ENCODE measurements around the gene NEURL1B. TPM values are rescaled to one million over a fixed set of nuclear protein-coding genes. Genes with fewer than 3 reads are reported as not detected.

The NEURL1B gene
- total and polyA plus RNA-seq, 10 of the 15 experiments (the other 5 are each of a cell fraction or from before 2014, with no cell fraction given): 0.04 to 0.28 (median 0.05) TPM; not detected in 4

GRCh38 chr5:172630986-172631385, 10.1 kb upstream of the NEURL1B start:
- POLR2A ChIA-PET: no interaction called here
- no peaks in the 10 kb centered on the region for H3K9me3 ChIP-seq (replicated peaks; ENCODE audit: control insufficient read depth, insufficient read depth, low read length)
- H3K27me3 ChIP-seq (replicated peaks in 1 of 2; ENCODE audit: control insufficient read depth in 2 of 2, insufficient read depth in 2 of 2, low read length in 1 of 2): peaks cover 0 to 3% of the 10 kb centered on the region in 2 experiments; a peak in 3 of 4 replicates
- H2AFZ ChIP-seq (ENCODE audit: control insufficient read depth, low read depth, low read length): no peak overlapping the region
- RAD21 ChIA-PET (ENCODE audit: unreplicated experiment): no interaction called here
- 21% methylated on average over 6 of the region's 6 CpGs for WGBS (ENCODE audit: insufficient coverage, insufficient replicate concordance, low lambda C conversion rate, missing lambda C conversion rate)
- H3K36me3 ChIP-seq (ENCODE audit: control insufficient read depth in 2 of 2, insufficient read depth in 2 of 2, low read length in 1 of 2): no peaks in the 10 kb centered on the region
- FAIRE-seq (no peak), DNase-seq (ENCODE audit: low read depth, low spot score) (no peak), ATAC-seq (no peak)
- intact Hi-C loops (cut with micrococcal nuclease; ENCODE audit: unreplicated experiment) (no loop called here), in situ Hi-C loops (cut with MboI) (no loop called here)
- H3K4me2 ChIP-seq (ENCODE audit: control insufficient read depth, insufficient read depth): no peak overlapping the region
- CTCF ChIA-PET: no interaction called here
- no peak overlapping the region for H3K4me3 ChIP-seq
- no TSS peak for BruUV-seq (replicated peaks)
- no peaks in the 10 kb centered on the region for H3K79me2 ChIP-seq (ENCODE audit: control insufficient read depth, insufficient read depth, low read length)
- H4K20me1 ChIP-seq (ENCODE audit: control insufficient read depth, insufficient read depth): no peaks in the 10 kb centered on the region
- SMC1A ChIA-PET (ENCODE audit: uncharacterized antibody, unreplicated experiment): no interaction called here
- H3K27ac ChIP-seq (ENCODE audit: control insufficient read depth, insufficient read depth): no peak overlapping the region
- no peaks in the 10 kb centered on the region for H3K4me1 ChIP-seq (ENCODE audit: control insufficient read depth, insufficient read depth, low read length)
- H3K9ac ChIP-seq (ENCODE audit: control insufficient read depth, insufficient read depth, low read length): no peak overlapping the region
- TF ChIP-seq RELB (IDR thresholded peaks at IDR 0.05; ENCODE audit: low read depth): no peak
- TF ChIP-seq, protein P1, sequence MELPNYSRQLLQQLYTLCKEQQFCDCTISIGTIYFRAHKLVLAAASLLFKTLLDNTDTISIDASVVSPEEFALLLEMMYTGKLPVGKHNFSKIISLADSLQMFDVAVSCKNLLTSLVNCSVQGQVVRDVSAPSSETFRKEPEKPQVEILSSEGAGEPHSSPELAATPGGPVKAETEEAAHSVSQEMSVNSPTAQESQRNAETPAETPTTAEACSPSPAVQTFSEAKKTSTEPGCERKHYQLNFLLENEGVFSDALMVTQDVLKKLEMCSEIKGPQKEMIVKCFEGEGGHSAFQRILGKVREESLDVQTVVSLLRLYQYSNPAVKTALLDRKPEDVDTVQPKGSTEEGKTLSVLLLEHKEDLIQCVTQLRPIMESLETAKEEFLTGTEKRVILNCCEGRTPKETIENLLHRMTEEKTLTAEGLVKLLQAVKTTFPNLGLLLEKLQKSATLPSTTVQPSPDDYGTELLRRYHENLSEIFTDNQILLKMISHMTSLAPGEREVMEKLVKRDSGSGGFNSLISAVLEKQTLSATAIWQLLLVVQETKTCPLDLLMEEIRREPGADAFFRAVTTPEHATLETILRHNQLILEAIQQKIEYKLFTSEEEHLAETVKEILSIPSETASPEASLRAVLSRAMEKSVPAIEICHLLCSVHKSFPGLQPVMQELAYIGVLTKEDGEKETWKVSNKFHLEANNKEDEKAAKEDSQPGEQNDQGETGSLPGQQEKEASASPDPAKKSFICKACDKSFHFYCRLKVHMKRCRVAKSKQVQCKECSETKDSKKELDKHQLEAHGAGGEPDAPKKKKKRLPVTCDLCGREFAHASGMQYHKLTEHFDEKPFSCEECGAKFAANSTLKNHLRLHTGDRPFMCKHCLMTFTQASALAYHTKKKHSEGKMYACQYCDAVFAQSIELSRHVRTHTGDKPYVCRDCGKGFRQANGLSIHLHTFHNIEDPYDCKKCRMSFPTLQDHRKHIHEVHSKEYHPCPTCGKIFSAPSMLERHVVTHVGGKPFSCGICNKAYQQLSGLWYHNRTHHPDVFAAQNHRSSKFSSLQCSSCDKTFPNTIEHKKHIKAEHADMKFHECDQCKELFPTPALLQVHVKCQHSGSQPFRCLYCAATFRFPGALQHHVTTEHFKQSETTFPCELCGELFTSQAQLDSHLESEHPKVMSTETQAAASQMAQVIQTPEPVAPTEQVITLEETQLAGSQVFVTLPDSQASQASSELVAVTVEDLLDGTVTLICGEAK (IDR thresholded peaks at IDR 0.05; ENCODE audit: borderline replicate concordance): no peak
- TF ChIP-seq MAX (IDR thresholded peaks at IDR 0.05; ENCODE audit: low read depth, low read length): no peak
- TF ChIP-seq TAF1 (IDR thresholded peaks at IDR 0.05; ENCODE audit: borderline replicate concordance, low read depth, low read length): no peak
- no peak for TF ChIP-seq MXI1 (IDR thresholded peaks at IDR 0.05; ENCODE audit: low read depth, low read length)
- no peak for TF ChIP-seq POLR2A (IDR thresholded peaks at IDR 0.05; ENCODE audit: low read depth, low read length)
- TF ChIP-seq, protein P2, sequence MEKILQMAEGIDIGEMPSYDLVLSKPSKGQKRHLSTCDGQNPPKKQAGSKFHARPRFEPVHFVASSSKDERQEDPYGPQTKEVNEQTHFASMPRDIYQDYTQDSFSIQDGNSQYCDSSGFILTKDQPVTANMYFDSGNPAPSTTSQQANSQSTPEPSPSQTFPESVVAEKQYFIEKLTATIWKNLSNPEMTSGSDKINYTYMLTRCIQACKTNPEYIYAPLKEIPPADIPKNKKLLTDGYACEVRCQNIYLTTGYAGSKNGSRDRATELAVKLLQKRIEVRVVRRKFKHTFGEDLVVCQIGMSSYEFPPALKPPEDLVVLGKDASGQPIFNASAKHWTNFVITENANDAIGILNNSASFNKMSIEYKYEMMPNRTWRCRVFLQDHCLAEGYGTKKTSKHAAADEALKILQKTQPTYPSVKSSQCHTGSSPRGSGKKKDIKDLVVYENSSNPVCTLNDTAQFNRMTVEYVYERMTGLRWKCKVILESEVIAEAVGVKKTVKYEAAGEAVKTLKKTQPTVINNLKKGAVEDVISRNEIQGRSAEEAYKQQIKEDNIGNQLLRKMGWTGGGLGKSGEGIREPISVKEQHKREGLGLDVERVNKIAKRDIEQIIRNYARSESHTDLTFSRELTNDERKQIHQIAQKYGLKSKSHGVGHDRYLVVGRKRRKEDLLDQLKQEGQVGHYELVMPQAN (conservative IDR thresholded peaks at IDR 0.05): no peak
- no peak for TF ChIP-seq YBX1 (IDR thresholded peaks at IDR 0.05)
- TF ChIP-seq ZNF274 (IDR thresholded peaks at IDR 0.05; ENCODE audit: insufficient read depth, insufficient read length): no peak
- TF ChIP-seq ZSCAN29 (IDR thresholded peaks at IDR 0.05): no peak
- no peak for TF ChIP-seq E2F8 (IDR thresholded peaks at IDR 0.05; ENCODE audit: low read depth, partially characterized antibody)
- no peak for TF ChIP-seq CREB1 (IDR thresholded peaks at IDR 0.05; ENCODE audit: low read depth)
- no peak for TF ChIP-seq STAT3 (IDR thresholded peaks at IDR 0.05; ENCODE audit: low read depth, low read length)
- TF ChIP-seq HCFC1 (IDR thresholded peaks at IDR 0.05; ENCODE audit: low read length): no peak
- TF ChIP-seq NR2C1 (IDR thresholded peaks at IDR 0.05): no peak
- TF ChIP-seq HDGF (IDR thresholded peaks at IDR 0.05): no peak
